GM12878 (cell line): ENCODE measurements around the gene MCF2L2.

ENCODE experiments used
- CTCF ChIP-seq, 3 experiments: IDR thresholded peaks in 2 of 3; conservative IDR thresholded peaks in 1 of 3; 2 replicates each; pipeline ENCODE4 v1.5.1; 2011; ENCODE audit warnings: low read depth in 3 of 3, low read length in 3 of 3, mild to moderate bottlenecking in 3 of 3, control low read depth in 2 of 3, moderate library complexity in 2 of 3, inconsistent platforms in 1 of 3, mixed read lengths in 1 of 3; ENCODE audit not compliant: control insufficient read depth in 2 of 3, insufficient read depth in 1 of 3; ENCODE audit errors: extremely low read depth in 1 of 3
- EZH2 ChIP-seq: IDR thresholded peaks from 2 replicates; pipeline ENCODE4 v1.6.1; 2012; ENCODE audit warnings: low read depth, mild to moderate bottlenecking, control low read depth, inconsistent platforms, low read length, borderline replicate concordance; ENCODE audit not compliant: control insufficient read depth
- SREBF2 ChIP-seq: IDR thresholded peaks from 2 replicates; pipeline ENCODE4 v1.6.1; 2012; ENCODE audit warnings: mild to moderate bottlenecking, low read length
- TF ChIP-seq, protein P1 (sequence below): IDR thresholded peaks from 2 replicates; pipeline ENCODE4 v1.6.1; 2012; ENCODE audit warnings: mild to moderate bottlenecking, low read depth, low read length

DNA sequence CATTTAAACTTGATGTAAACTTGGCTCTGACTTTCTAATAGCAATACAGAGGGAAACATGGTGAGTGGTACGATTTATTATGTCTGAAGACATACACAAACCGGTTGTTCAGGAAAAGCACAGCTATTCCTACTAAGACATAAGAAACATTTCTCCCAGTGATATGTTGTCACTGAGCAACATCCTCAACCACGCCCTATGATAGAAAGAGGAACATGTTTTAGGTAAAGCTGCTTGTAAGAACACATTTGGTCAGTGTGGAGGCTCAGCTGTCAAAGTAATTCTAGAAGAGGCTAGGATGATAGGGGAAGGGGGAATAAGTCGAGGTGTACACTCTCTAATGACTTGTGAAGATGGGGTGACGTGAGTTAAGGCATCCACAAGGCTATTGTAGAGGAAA is 218.1 kb downstream of the MCF2L2 start:
- TF ChIP-seq CTCF (IDR thresholded peaks at IDR 0.05 in 2 of 3, conservative IDR thresholded peaks at IDR 0.05 in 1 of 3; ENCODE audit: control insufficient read depth in 2 of 3, extremely low read depth in 1 of 3, insufficient read depth in 1 of 3, low read depth in 3 of 3, low read length in 3 of 3) (no peak), SREBF2 (no peak), EZH2 (no peak)
- TF ChIP-seq, protein P1, sequence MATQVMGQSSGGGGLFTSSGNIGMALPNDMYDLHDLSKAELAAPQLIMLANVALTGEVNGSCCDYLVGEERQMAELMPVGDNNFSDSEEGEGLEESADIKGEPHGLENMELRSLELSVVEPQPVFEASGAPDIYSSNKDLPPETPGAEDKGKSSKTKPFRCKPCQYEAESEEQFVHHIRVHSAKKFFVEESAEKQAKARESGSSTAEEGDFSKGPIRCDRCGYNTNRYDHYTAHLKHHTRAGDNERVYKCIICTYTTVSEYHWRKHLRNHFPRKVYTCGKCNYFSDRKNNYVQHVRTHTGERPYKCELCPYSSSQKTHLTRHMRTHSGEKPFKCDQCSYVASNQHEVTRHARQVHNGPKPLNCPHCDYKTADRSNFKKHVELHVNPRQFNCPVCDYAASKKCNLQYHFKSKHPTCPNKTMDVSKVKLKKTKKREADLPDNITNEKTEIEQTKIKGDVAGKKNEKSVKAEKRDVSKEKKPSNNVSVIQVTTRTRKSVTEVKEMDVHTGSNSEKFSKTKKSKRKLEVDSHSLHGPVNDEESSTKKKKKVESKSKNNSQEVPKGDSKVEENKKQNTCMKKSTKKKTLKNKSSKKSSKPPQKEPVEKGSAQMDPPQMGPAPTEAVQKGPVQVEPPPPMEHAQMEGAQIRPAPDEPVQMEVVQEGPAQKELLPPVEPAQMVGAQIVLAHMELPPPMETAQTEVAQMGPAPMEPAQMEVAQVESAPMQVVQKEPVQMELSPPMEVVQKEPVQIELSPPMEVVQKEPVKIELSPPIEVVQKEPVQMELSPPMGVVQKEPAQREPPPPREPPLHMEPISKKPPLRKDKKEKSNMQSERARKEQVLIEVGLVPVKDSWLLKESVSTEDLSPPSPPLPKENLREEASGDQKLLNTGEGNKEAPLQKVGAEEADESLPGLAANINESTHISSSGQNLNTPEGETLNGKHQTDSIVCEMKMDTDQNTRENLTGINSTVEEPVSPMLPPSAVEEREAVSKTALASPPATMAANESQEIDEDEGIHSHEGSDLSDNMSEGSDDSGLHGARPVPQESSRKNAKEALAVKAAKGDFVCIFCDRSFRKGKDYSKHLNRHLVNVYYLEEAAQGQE, result no peak
